IMR-90 (cell line): Measurements from ENCODE around the gene ARFGAP3.

Experiments
- CEBPB ChIP-seq: IDR thresholded peaks from 2 replicates; pipeline ENCODE4 v1.6.1; 2012; ENCODE audit warnings: low read depth, low read length, improper control_type of control experiment
- CHD1 ChIP-seq: IDR thresholded peaks from 2 replicates; pipeline ENCODE4 v1.6.1; 2012; ENCODE audit warnings: low read depth, low read length, improper control_type of control experiment
- FOS ChIP-seq: fragments of 150-350 bp; IDR thresholded peaks from 2 replicates; pipeline ENCODE4 v1.6.1; 2016; ENCODE audit warnings: low read depth, low read length
- MAFK ChIP-seq: IDR thresholded peaks from 2 replicates; pipeline ENCODE4 v1.6.1; 2012; ENCODE audit warnings: low read depth, low read length, improper control_type of control experiment
- MXI1 ChIP-seq: IDR thresholded peaks from 2 replicates; pipeline ENCODE4 v1.6.1; 2012; ENCODE audit warnings: low read depth, mild to moderate bottlenecking, low read length, moderate library complexity, borderline replicate concordance
- NFE2L2 ChIP-seq: fragments of 150-350 bp; IDR thresholded peaks from 2 replicates; pipeline ENCODE4 v1.6.1; 2016; ENCODE audit warnings: low read depth, mild to moderate bottlenecking, low read length
- POLR2A ChIP-seq: IDR thresholded peaks from 2 replicates; pipeline ENCODE4 v1.6.1; 2012; ENCODE audit warnings: mild to moderate bottlenecking, low read depth, low read length
- RAD21 ChIP-seq: IDR thresholded peaks from 2 replicates; pipeline ENCODE4 v1.6.1; 2012; ENCODE audit warnings: low read length, improper control_type of control experiment
- RFX5 ChIP-seq: IDR thresholded peaks from 2 replicates; pipeline ENCODE4 v1.8.0; 2012; ENCODE audit warnings: low read depth, mild to moderate bottlenecking, low read length, moderate library complexity
- TF ChIP-seq, protein P1 (sequence below): conservative IDR thresholded peaks from 2 replicates; pipeline ENCODE4 v1.5.1; 2012; ENCODE audit warnings: mild to moderate bottlenecking, low read depth, low read length, improper control_type of control experiment
- TF ChIP-seq, protein P2 (sequence below): fragments of 150-350 bp; IDR thresholded peaks from 2 replicates; pipeline ENCODE4 v1.6.1; 2016; ENCODE audit warnings: low read depth, mild to moderate bottlenecking, low read length, moderate library complexity, borderline replicate concordance

DNA sequence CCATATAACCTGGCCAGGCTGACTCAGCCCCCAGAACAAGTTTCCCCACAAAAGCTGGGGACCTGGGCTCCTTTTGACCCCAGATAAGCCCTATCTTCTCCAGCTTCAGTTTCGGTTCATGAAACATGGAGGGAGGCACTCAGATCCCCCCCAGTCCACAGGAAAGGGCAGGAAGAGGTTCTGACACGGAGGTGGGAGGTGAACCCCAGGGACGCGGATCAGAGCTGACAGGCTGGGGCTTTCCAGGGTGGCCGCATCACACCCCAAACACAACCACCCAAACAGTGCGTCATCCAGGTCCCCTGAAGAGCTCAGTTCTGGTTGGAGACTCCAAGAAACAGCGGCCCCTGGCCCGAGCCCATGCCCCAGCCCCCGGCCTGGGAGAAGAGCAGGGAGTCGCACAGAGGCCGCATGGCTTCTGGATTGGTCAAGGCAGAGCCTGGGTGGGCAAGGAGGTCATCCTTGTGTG lies 92.1 kb downstream of the ARFGAP3 start:
- TF ChIP-seq, protein P1, sequence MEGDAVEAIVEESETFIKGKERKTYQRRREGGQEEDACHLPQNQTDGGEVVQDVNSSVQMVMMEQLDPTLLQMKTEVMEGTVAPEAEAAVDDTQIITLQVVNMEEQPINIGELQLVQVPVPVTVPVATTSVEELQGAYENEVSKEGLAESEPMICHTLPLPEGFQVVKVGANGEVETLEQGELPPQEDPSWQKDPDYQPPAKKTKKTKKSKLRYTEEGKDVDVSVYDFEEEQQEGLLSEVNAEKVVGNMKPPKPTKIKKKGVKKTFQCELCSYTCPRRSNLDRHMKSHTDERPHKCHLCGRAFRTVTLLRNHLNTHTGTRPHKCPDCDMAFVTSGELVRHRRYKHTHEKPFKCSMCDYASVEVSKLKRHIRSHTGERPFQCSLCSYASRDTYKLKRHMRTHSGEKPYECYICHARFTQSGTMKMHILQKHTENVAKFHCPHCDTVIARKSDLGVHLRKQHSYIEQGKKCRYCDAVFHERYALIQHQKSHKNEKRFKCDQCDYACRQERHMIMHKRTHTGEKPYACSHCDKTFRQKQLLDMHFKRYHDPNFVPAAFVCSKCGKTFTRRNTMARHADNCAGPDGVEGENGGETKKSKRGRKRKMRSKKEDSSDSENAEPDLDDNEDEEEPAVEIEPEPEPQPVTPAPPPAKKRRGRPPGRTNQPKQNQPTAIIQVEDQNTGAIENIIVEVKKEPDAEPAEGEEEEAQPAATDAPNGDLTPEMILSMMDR: no peak
- TF ChIP-seq FOS (no peak), POLR2A (no peak), MAFK (no peak), MXI1 (no peak), RAD21 (no peak), CHD1 (no peak), CEBPB (no peak), NFE2L2 (no peak), RFX5 (no peak)
- TF ChIP-seq, protein P2, sequence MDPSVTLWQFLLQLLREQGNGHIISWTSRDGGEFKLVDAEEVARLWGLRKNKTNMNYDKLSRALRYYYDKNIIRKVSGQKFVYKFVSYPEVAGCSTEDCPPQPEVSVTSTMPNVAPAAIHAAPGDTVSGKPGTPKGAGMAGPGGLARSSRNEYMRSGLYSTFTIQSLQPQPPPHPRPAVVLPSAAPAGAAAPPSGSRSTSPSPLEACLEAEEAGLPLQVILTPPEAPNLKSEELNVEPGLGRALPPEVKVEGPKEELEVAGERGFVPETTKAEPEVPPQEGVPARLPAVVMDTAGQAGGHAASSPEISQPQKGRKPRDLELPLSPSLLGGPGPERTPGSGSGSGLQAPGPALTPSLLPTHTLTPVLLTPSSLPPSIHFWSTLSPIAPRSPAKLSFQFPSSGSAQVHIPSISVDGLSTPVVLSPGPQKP: no peak
